HepG2 (cell line): ENCODE measurements around the gene ZFHX3. TPM values are rescaled to one million over a fixed set of nuclear protein-coding genes. Genes with fewer than 3 reads are reported as not detected.

ENCODE experiments used
- ATAC-seq: fragments of 200-7000 bp; cut with Tn5 transposase; 3 replicates; pipeline ENCODE4 v1.9.1; 2020; ENCODE audit warnings: mild to moderate bottlenecking, moderate library complexity
- BruUV-seq: library from RNA; stranded (reverse); fragments of 400-500 nt; replicated peaks from 2 replicates; lab custom pipeline; 2021; lab: Mats Ljungman, UMichigan
- CTCF ChIA-PET: fragments of 300-600 bp; formaldehyde crosslinking; extraction: SDS; loops from one replicate; lab custom pipeline; 2021; ENCODE audit warnings: low total read pairs, inconsistent platforms, low intra/inter-chr PET ratio; lab: Yijun Ruan, JAX
- POLR2A ChIA-PET: fragments of 350-600 bp; sonication (Branson Sonifier 250); formaldehyde crosslinking; loops from one replicate; lab custom pipeline; 2020; ENCODE audit warnings: antibody characterized with exemption, inconsistent platforms; lab: Yijun Ruan, JAX
- DNase-seq: peaks from one replicate; pipeline ENCODE4 v3.0.0-alpha.2; 2015; ENCODE audit warnings: low spot score
- FAIRE-seq: peaks from 3 replicates; lab custom pipeline; 2011; peaks lifted over from hg19 to GRCh38; lab: Jason Lieb, UNC
- H2AFZ ChIP-seq: one replicate; pipeline ENCODE4 v1.6.1; 2011; ENCODE audit warnings: low read length, inconsistent platforms
- H3K27ac ChIP-seq: fragments of 300-600 bp; 3 replicates; pipeline ENCODE4 v1.8.0; 2011; ENCODE audit warnings: mixed run types, mild to moderate bottlenecking, mixed read lengths, low read length, inconsistent platforms; ENCODE audit not compliant: insufficient read depth; ENCODE audit errors: extremely low read length
- H3K27me3 ChIP-seq, 2 experiments: fragments of 200-600 bp in 1 of 2; 2 replicates in 1 of 2; 3 replicates in 1 of 2; pipeline versions ENCODE4 v1.6.0 to v1.8.0; 2011; ENCODE audit warnings: low read length in 2 of 2, mild to moderate bottlenecking in 2 of 2, moderate library complexity in 2 of 2, inconsistent platforms in 1 of 2; ENCODE audit not compliant: insufficient read depth in 2 of 2, control insufficient read depth in 1 of 2
- H3K36me3 ChIP-seq, 2 experiments: fragments of 200-600 bp in 1 of 2; replicated peaks in 1 of 2; 2 replicates in 1 of 2; 3 replicates in 1 of 2; pipeline versions ENCODE4 v1.5.1 to v1.8.0; 2011; ENCODE audit warnings: low read length in 2 of 2, inconsistent platforms in 1 of 2; ENCODE audit not compliant: insufficient read depth in 2 of 2, control insufficient read depth in 1 of 2
- H3K4me1 ChIP-seq: 2 replicates; pipeline ENCODE4 v1.5.1; 2012; ENCODE audit warnings: low read length, inconsistent platforms; ENCODE audit not compliant: insufficient read depth
- H3K4me2 ChIP-seq: 2 replicates; pipeline ENCODE4 v1.6.0; 2011; ENCODE audit warnings: low read depth, low read length, inconsistent platforms
- H3K4me3 ChIP-seq, 3 experiments: fragments of 200-600 bp in 1 of 3; sonication (generic), shearing (Covaris generic) in 1 of 3; replicated peaks in 1 of 3; 2 replicates each; pipeline ENCODE4 v1.5.1; 2011 to 2016; ENCODE audit warnings: low read length in 3 of 3, inconsistent platforms in 2 of 3, low read depth in 2 of 3, mild to moderate bottlenecking in 2 of 3, control low read depth in 1 of 3, mixed read lengths in 1 of 3; ENCODE audit not compliant: insufficient read depth in 1 of 3
- H3K79me2 ChIP-seq: one replicate; pipeline ENCODE4 v1.6.1; 2011; ENCODE audit warnings: low read length, inconsistent platforms; ENCODE audit not compliant: insufficient read depth
- H3K9ac ChIP-seq: 2 replicates; pipeline ENCODE4 v1.6.0; 2011; ENCODE audit warnings: mild to moderate bottlenecking, low read depth, low read length, inconsistent platforms; ENCODE audit not compliant: insufficient read depth
- H3K9me3 ChIP-seq: 2 replicates; pipeline ENCODE4 v1.5.1; 2012; ENCODE audit warnings: mild to moderate bottlenecking, low read length
- H4K20me1 ChIP-seq: 2 replicates; pipeline ENCODE4 v1.6.0; 2011; ENCODE audit warnings: inconsistent platforms, mild to moderate bottlenecking, low read length, moderate library complexity; ENCODE audit not compliant: insufficient read depth
- FOXO1 ChIP-seq: sonication (generic); formaldehyde crosslinking; IDR thresholded peaks from 2 replicates; pipeline ENCODE4 v1.4.0; 2020; ENCODE audit warnings: missing genetic modification reagents
- HNF4G ChIP-seq, 2 experiments: sonication (generic) in 1 of 2; formaldehyde crosslinking in 1 of 2; IDR thresholded peaks; 2 replicates each; pipeline versions ENCODE4 v1.4.0 to v1.6.1; 2011 to 2020; ENCODE audit warnings: borderline replicate concordance in 2 of 2, low read depth in 2 of 2, mild to moderate bottlenecking in 2 of 2, low read length in 1 of 2, missing genetic modification reagents in 1 of 2, moderate library complexity in 1 of 2
- JARID2 ChIP-seq: sonication (generic); formaldehyde crosslinking; IDR thresholded peaks from 2 replicates; pipeline ENCODE4 v1.8.1; 2023; ENCODE audit warnings: missing genetic modification reagents, inconsistent platforms; ENCODE audit not compliant: insufficient replicate concordance
- KLF6 ChIP-seq: IDR thresholded peaks from 2 replicates; pipeline ENCODE4 v1.8.0; 2016; ENCODE audit warnings: missing biosample characterization, missing genetic modification reagents
- KMT2A ChIP-seq: sonication (generic); formaldehyde crosslinking; IDR thresholded peaks from 2 replicates; pipeline ENCODE4 v1.4.0; 2020; ENCODE audit warnings: missing genetic modification reagents
- RFX5 ChIP-seq: IDR thresholded peaks from 2 replicates; pipeline ENCODE4 v1.6.1; 2011; ENCODE audit warnings: low read depth, low read length, improper control_type of control experiment
- SATB2 ChIP-seq: sonication (generic); formaldehyde crosslinking; IDR thresholded peaks from 2 replicates; pipeline ENCODE4 v1.5.0; 2020; ENCODE audit warnings: missing genetic modification reagents
- SOX13 ChIP-seq, 3 experiments: fragments of 450-650 bp in 1 of 3; sonication (generic) in 1 of 3; formaldehyde crosslinking in 1 of 3; IDR thresholded peaks in 2 of 3; conservative IDR thresholded peaks in 1 of 3; 2 replicates each; pipeline versions ENCODE4 v1.5.0 to v1.6.1; 2016 to 2020; ENCODE audit warnings: antibody characterized with exemption in 1 of 3, mild to moderate bottlenecking in 1 of 3, missing compliant biosample characterization in 1 of 3, missing genetic modification reagents in 1 of 3, moderate library complexity in 1 of 3
- ZNF333 ChIP-seq: sonication (generic); formaldehyde crosslinking; IDR thresholded peaks from 2 replicates; pipeline ENCODE4 v1.4.0; 2020; ENCODE audit warnings: mild to moderate bottlenecking, missing genetic modification reagents, borderline replicate concordance
- ZNF576 ChIP-seq: sonication (generic); formaldehyde crosslinking; IDR thresholded peaks from 2 replicates; pipeline ENCODE4 v1.4.0; 2020; ENCODE audit warnings: mild to moderate bottlenecking, missing genetic modification reagents
- ZNF768 ChIP-seq: sonication (generic); formaldehyde crosslinking; IDR thresholded peaks from 2 replicates; pipeline ENCODE4 v1.4.0; 2020; ENCODE audit warnings: missing genetic modification reagents
- ZSCAN21 ChIP-seq: sonication (generic); formaldehyde crosslinking; IDR thresholded peaks from 2 replicates; pipeline ENCODE4 v1.8.0; 2022; ENCODE audit warnings: mild to moderate bottlenecking, missing genetic modification reagents, moderate library complexity, borderline replicate concordance
- WGBS: methylation state at CpG from one replicate; pipeline ENCODE4 v1.1.6; 2017; ENCODE audit warnings: low lambda C conversion rate; 5-methylcytosine and 5-hydroxymethylcytosine counted together
- in situ Hi-C: cut with HindIII; loops from 2 replicates; pipeline ENCODE4 v1.10.0; 2017; ENCODE audit warnings: low pct_unique_long_range_greater_than_20kb; ENCODE audit not compliant: extremely low pct_ligation_motif_present
- intact Hi-C: fragments of 100-400 bp; cut with micrococcal nuclease; formaldehyde crosslinking; loops from one replicate; pipeline ENCODE4 v1.10.0; 2022; ENCODE audit not compliant: unreplicated experiment
- polyA plus RNA-seq, 8 experiments: library from polyadenylated mRNA; depleted of rRNA in 3 of 8; stranded (reverse) in 7 of 8; unstranded in 1 of 8; fragments of >200 nt; fragmentation: Illumina TruSeq in 4 of 8; extraction: Trizol in 4 of 8; gene quantifications; 2 replicates each; pipeline versions ENCODE4 v1.2.1 to v1.2.3, GENCODE V29; 2011 to 2016; ENCODE audit warnings: low read depth in 4 of 8, missing spikeins in 1 of 8, mixed read lengths in 1 of 8; ENCODE audit not compliant: insufficient read depth in 1 of 8
- total RNA-seq, 5 experiments: library from RNA; depleted of rRNA; stranded (reverse); fragments of >200 nt; fragmentation: Illumina TruSeq; extraction: Trizol; gene quantifications; 2 replicates each; pipeline ENCODE4 v1.2.3, GENCODE V29; 2016; ENCODE audit warnings: low read depth in 1 of 5
- TF ChIP-seq, protein P1 (sequence below): sonication (generic); formaldehyde crosslinking; IDR thresholded peaks from 2 replicates; pipeline ENCODE4 v1.4.0; 2020; ENCODE audit warnings: mild to moderate bottlenecking, missing genetic modification reagents

ZFHX3 gene
- total and polyA plus RNA-seq, 2 of the 13 experiments (the other 11 are each of a cell fraction or from before 2014, with no cell fraction given): 5.0 to 6.0 TPM

DNA sequence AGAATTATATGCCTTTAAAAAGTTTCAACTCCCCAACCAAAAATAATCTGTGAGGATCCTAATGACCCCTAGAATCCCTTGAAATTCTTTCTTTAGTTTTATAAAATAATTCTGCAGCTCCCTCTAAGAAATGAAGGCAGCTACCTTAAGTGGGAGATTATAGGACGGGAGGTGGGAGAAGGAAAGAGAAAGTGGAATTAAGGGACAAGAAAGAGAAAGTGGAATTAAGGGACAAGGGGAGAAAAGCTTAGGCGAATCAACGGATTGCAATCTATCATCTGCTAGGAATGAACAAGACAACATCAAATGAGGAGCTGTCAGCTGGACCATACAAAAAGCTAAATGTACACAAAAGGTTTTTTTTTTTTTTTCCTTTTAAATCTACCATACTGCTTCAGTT is 262.0 kb downstream of the ZFHX3 start:
- Histone ChIP-seq H4K20me1 (no peaks in the 10 kb centered on the region), H3K27me3 (no peaks in the 10 kb centered on the region), H3K27ac (no peak overlapping the region), H3K9me3 (no peaks in the 10 kb centered on the region), H3K4me2 (no peak overlapping the region), H3K9ac (no peak overlapping the region), H2AFZ (no peak overlapping the region), H3K79me2 (no peaks in the 10 kb centered on the region), H3K4me1 (peaks cover 10% of the 10 kb centered on the region), H3K4me3 (no peak overlapping the region), H3K36me3 (peaks cover 10 to 33% of the 10 kb centered on the region in 2 experiments)
- TF ChIP-seq JARID2: no peak
- no peak for TF ChIP-seq SOX13 (IDR thresholded peaks at IDR 0.05)
- no peak for TF ChIP-seq SOX13 (CRISPR knock-in tag; conservative IDR thresholded peaks at IDR 0.05 in 1 of 2, IDR thresholded peaks at IDR 0.05 in 1 of 2)
- TF ChIP-seq SATB2 (CRISPR knock-in tag): no peak
- TF ChIP-seq ZNF576 (CRISPR knock-in tag): no peak
- TF ChIP-seq, protein P1, sequence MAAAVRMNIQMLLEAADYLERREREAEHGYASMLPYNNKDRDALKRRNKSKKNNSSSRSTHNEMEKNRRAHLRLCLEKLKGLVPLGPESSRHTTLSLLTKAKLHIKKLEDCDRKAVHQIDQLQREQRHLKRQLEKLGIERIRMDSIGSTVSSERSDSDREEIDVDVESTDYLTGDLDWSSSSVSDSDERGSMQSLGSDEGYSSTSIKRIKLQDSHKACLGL: no peak
- TF ChIP-seq KMT2A (CRISPR knock-in tag): no peak
- TF ChIP-seq RFX5: no peak
- TF ChIP-seq ZNF333: no peak
- no peak for TF ChIP-seq FOXO1 (CRISPR knock-in tag)
- TF ChIP-seq ZSCAN21: no peak
- TF ChIP-seq HNF4G (IDR thresholded peaks at IDR 0.05; ENCODE audit: borderline replicate concordance, low read depth, low read length): no peak
- TF ChIP-seq HNF4G (CRISPR knock-in tag; IDR thresholded peaks at IDR 0.05; ENCODE audit: borderline replicate concordance, low read depth): no peak
- TF ChIP-seq KLF6 (CRISPR knock-in tag): no peak
- no peak for TF ChIP-seq ZNF768 (CRISPR knock-in tag)
- WGBS: 97% methylated on average over 3 of the region's 3 CpGs
- intact Hi-C loops: no loop called here
- in situ Hi-C loops: no loop called here
- no peak for ATAC-seq
- peak; percentile 4 for FAIRE-seq
- BruUV-seq: no TSS peak
- CTCF ChIA-PET: no interaction called here
- POLR2A ChIA-PET: no interaction called here
- no peak for DNase-seq
